Suprapubic skin (tissue), 4 donors: Measurements from ENCODE around the gene SPC25.

ENCODE experiments used
- CTCF ChIP-seq, 2 donors: fragments of 200-600 bp in 1 of 2; fragments of 450-650 bp in 1 of 2; sonication (generic) in 1 of 2; IDR thresholded peaks; one replicate each; pipeline ENCODE4 v1.5.1; 2016 to 2019; ENCODE audit warnings: antibody characterized with exemption in 2 of 2, mild to moderate bottlenecking in 1 of 2, moderate library complexity in 1 of 2
- POLR2A ChIP-seq, 2 donors: fragments of 450-650 bp; IDR thresholded peaks; one replicate each; pipeline ENCODE4 v1.6.1; 2017; ENCODE audit warnings: antibody characterized with exemption in 2 of 2, mild to moderate bottlenecking in 2 of 2, moderate library complexity in 2 of 2
- POLR2AphosphoS5 ChIP-seq, 3 donors: sonication (generic); formaldehyde crosslinking; IDR thresholded peaks; one replicate each; pipeline ENCODE4 v1.6.1; 2017; ENCODE audit warnings: antibody characterized with exemption in 3 of 3

- TF ChIP-seq CTCF (IDR thresholded peaks at IDR 0.05) (no peak), POLR2A (IDR thresholded peaks at IDR 0.05) (no peak), POLR2AphosphoS5 (IDR thresholded peaks at IDR 0.05) (no peak)
Measured at GRCh38 chr2:168850846-168851245, 39.4 kb downstream of the SPC25 start.
